HepG2 (cell line): ENCODE data around the gene FILIP1. TPM values are rescaled to one million over a fixed set of nuclear protein-coding genes. Genes with fewer than 3 reads are reported as not detected.

Source experiments
- ETS1 ChIP-seq: sonication (generic); formaldehyde crosslinking; IDR thresholded peaks from 2 replicates; pipeline ENCODE4 v1.4.0; 2020; ENCODE audit warnings: missing genetic modification reagents
- HNRNPK ChIP-seq: fragments of 200-400 bp; formaldehyde crosslinking; IDR thresholded peaks from 2 replicates; pipeline ENCODE4 v1.6.1; 2018; ENCODE audit warnings: low read length, low read depth, moderate library complexity, mild to moderate bottlenecking; ENCODE audit not compliant: poor library complexity, severe bottlenecking
- MNT ChIP-seq: fragments of 450-650 bp; IDR thresholded peaks from 2 replicates; pipeline ENCODE4 v1.6.1; 2016
- NCOA2 ChIP-seq: sonication (generic); formaldehyde crosslinking; IDR thresholded peaks from 2 replicates; pipeline ENCODE4 v1.8.0; 2022; ENCODE audit warnings: inconsistent platforms
- POGK ChIP-seq: sonication (generic); formaldehyde crosslinking; conservative IDR thresholded peaks from 2 replicates; pipeline ENCODE4 v1.8.0; 2022; ENCODE audit warnings: mild to moderate bottlenecking, moderate library complexity, missing genetic modification reagents
- PREB ChIP-seq: sonication (generic); formaldehyde crosslinking; IDR thresholded peaks from 2 replicates; pipeline ENCODE4 v1.4.0; 2020; ENCODE audit warnings: missing genetic modification reagents
- SMARCC2 ChIP-seq: fragments of 450-650 bp; IDR thresholded peaks from 2 replicates; pipeline ENCODE4 v1.6.1; 2017; ENCODE audit warnings: antibody characterized with exemption, mild to moderate bottlenecking
- U2AF2 ChIP-seq: fragments of 200-400 bp; formaldehyde crosslinking; IDR thresholded peaks from 2 replicates; pipeline ENCODE4 v1.6.1; 2017; ENCODE audit warnings: low read depth, mild to moderate bottlenecking, low read length
- ZGPAT ChIP-seq: IDR thresholded peaks from 2 replicates; pipeline ENCODE4 v1.6.1; 2016; ENCODE audit warnings: mild to moderate bottlenecking
- ZKSCAN1 ChIP-seq: fragments of 150-350 bp; IDR thresholded peaks from 2 replicates; pipeline ENCODE4 v1.6.1; 2014; ENCODE audit warnings: low read length
- ZNF282 ChIP-seq: fragments of 450-650 bp; IDR thresholded peaks from 2 replicates; pipeline ENCODE4 v1.6.1; 2018; ENCODE audit not compliant: partially characterized antibody
- ZNF354B ChIP-seq: sonication (generic); formaldehyde crosslinking; IDR thresholded peaks from 2 replicates; pipeline ENCODE4 v1.8.0; 2022; ENCODE audit warnings: mild to moderate bottlenecking, missing genetic modification reagents
- ZNF414 ChIP-seq: sonication (generic); formaldehyde crosslinking; IDR thresholded peaks from 2 replicates; pipeline ENCODE4 v1.5.0; 2020; ENCODE audit warnings: missing genetic modification reagents
- ZNF607 ChIP-seq: sonication (generic); formaldehyde crosslinking; IDR thresholded peaks from 2 replicates; pipeline ENCODE4 v1.5.1; 2020; ENCODE audit warnings: missing genetic modification reagents, mild to moderate bottlenecking, borderline replicate concordance
- ZNF615 ChIP-seq: sonication (generic); formaldehyde crosslinking; IDR thresholded peaks from 2 replicates; pipeline ENCODE4 v1.5.0; 2020; ENCODE audit warnings: mild to moderate bottlenecking, missing genetic modification reagents, borderline replicate concordance
- polyA plus RNA-seq, 8 experiments: library from polyadenylated mRNA; depleted of rRNA in 3 of 8; stranded (reverse) in 7 of 8; unstranded in 1 of 8; fragments of >200 nt; fragmentation: Illumina TruSeq in 4 of 8; extraction: Trizol in 4 of 8; gene quantifications; 2 replicates each; pipeline versions ENCODE4 v1.2.1 to v1.2.3, GENCODE V29; 2011 to 2016; ENCODE audit warnings: low read depth in 4 of 8, missing spikeins in 1 of 8, mixed read lengths in 1 of 8; ENCODE audit not compliant: insufficient read depth in 1 of 8
- total RNA-seq, 5 experiments: library from RNA; depleted of rRNA; stranded (reverse); fragments of >200 nt; fragmentation: Illumina TruSeq; extraction: Trizol; gene quantifications; 2 replicates each; pipeline ENCODE4 v1.2.3, GENCODE V29; 2016; ENCODE audit warnings: low read depth in 1 of 5
- TF ChIP-seq, protein P1 (sequence below): sonication (generic); formaldehyde crosslinking; IDR thresholded peaks from 2 replicates; pipeline ENCODE4 v1.9.0; 2021; ENCODE audit warnings: missing genetic modification reagents, mild to moderate bottlenecking, borderline replicate concordance
- TF ChIP-seq, protein P2 (sequence below): sonication (generic); formaldehyde crosslinking; IDR thresholded peaks from 2 replicates; pipeline ENCODE4 v1.5.1; 2020; ENCODE audit warnings: missing genetic modification reagents, mild to moderate bottlenecking, borderline replicate concordance

The FILIP1 gene
- total and polyA plus RNA-seq, 2 of the 13 experiments (the other 11 are each of a cell fraction or from before 2014, with no cell fraction given): not detected

- TF ChIP-seq NCOA2 (CRISPR knock-in tag): peak; percentile 89
- TF ChIP-seq U2AF2: no peak
- TF ChIP-seq ZKSCAN1: no peak
- 0 out of 2 replicates have a peak, but pooled peaks have one; percentile 40 for TF ChIP-seq ZNF414 (CRISPR knock-in tag)
- TF ChIP-seq ZNF282: no peak
- TF ChIP-seq ZGPAT (CRISPR knock-in tag): peak; percentile 89
- no peak for TF ChIP-seq ZNF615
- no peak for TF ChIP-seq ZNF607 (CRISPR knock-in tag)
- TF ChIP-seq SMARCC2: no peak
- TF ChIP-seq POGK (CRISPR knock-in tag): no peak; the same call in 1 of the 2 replicates
- TF ChIP-seq ETS1 (CRISPR knock-in tag): no peak
- TF ChIP-seq, protein P1, sequence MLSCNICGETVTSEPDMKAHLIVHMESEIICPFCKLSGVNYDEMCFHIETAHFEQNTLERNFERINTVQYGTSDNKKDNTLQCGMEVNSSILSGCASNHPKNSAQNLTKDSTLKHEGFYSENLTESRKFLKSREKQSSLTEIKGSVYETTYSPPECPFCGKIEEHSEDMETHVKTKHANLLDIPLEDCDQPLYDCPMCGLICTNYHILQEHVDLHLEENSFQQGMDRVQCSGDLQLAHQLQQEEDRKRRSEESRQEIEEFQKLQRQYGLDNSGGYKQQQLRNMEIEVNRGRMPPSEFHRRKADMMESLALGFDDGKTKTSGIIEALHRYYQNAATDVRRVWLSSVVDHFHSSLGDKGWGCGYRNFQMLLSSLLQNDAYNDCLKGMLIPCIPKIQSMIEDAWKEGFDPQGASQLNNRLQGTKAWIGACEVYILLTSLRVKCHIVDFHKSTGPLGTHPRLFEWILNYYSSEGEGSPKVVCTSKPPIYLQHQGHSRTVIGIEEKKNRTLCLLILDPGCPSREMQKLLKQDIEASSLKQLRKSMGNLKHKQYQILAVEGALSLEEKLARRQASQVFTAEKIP (CRISPR knock-in tag): no peak
- TF ChIP-seq HNRNPK: no peak
- TF ChIP-seq MNT: no peak
- TF ChIP-seq, protein P2, sequence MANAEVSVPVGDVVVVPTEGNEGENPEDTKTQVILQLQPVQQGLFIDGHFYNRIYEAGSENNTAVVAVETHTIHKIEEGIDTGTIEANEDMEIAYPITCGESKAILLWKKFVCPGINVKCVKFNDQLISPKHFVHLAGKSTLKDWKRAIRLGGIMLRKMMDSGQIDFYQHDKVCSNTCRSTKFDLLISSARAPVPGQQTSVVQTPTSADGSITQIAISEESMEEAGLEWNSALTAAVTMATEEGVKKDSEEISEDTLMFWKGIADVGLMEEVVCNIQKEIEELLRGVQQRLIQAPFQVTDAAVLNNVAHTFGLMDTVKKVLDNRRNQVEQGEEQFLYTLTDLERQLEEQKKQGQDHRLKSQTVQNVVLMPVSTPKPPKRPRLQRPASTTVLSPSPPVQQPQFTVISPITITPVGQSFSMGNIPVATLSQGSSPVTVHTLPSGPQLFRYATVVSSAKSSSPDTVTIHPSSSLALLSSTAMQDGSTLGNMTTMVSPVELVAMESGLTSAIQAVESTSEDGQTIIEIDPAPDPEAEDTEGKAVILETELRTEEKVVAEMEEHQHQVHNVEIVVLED (CRISPR knock-in tag): no peak
- TF ChIP-seq ZNF354B (CRISPR knock-in tag): no peak
- TF ChIP-seq PREB (CRISPR knock-in tag): no peak
Measured at GRCh38 chr6:75524322-75524972, 30.8 kb upstream of the FILIP1 start (continued).
